Measurements from ENCODE around the gene CCKAR. TPM values are rescaled to one million over a fixed set of nuclear protein-coding genes. Genes with fewer than 3 reads are reported as not detected.

CCKAR gene
- total RNA-seq, 2 donors from 2014 or later, result not detected

DNA sequence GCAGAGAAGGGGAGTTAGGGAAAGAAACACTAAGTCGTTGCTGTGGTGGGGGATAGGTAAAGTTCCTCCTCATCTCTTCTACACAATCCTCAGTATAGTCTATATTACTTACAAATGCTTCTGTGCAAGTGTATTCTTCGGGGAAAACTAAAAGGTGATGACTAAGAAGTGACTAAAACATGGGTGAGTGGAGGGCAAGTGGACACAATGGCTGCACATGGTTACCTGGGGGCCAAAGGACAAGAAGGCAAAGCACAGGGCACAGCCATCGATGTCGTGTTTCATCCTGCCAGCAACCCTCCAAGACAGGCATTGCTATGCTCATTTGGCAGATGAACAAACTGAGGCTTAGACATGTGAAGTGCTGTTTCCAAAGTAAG, 35.5 kb upstream of the CCKAR start:
- DNase-seq, result no peak
- Histone ChIP-seq H3K9me3 (no peaks in the 10 kb centered on the region), H3K36me3 (no peaks in the 10 kb centered on the region), H3K4me3 (no peak overlapping the region), H3K27ac (no peak overlapping the region), H3K27me3 (no peaks in the 10 kb centered on the region), H3K4me1 (no peaks in the 10 kb centered on the region), H3K9ac (ENCODE audit: low read depth in 2 of 2, low read length in 2 of 2) (no peak overlapping the region)
- intact Hi-C loops (cut with DNase I), result no loop called here
- TF ChIP-seq, protein P1, sequence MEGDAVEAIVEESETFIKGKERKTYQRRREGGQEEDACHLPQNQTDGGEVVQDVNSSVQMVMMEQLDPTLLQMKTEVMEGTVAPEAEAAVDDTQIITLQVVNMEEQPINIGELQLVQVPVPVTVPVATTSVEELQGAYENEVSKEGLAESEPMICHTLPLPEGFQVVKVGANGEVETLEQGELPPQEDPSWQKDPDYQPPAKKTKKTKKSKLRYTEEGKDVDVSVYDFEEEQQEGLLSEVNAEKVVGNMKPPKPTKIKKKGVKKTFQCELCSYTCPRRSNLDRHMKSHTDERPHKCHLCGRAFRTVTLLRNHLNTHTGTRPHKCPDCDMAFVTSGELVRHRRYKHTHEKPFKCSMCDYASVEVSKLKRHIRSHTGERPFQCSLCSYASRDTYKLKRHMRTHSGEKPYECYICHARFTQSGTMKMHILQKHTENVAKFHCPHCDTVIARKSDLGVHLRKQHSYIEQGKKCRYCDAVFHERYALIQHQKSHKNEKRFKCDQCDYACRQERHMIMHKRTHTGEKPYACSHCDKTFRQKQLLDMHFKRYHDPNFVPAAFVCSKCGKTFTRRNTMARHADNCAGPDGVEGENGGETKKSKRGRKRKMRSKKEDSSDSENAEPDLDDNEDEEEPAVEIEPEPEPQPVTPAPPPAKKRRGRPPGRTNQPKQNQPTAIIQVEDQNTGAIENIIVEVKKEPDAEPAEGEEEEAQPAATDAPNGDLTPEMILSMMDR (IDR thresholded peaks at IDR 0.05), result no peak

- H3K9me3 ChIP-seq, result no peaks in the 10 kb centered on the region
- H3K4me1 ChIP-seq, result no peaks in the 10 kb centered on the region
- H3K4me3 ChIP-seq, result no peak overlapping the region
- TF ChIP-seq, protein P1 (IDR thresholded peaks at IDR 0.05), result no peak
- intact Hi-C loops (cut with DNase I), result no loop called here
- H3K36me3 ChIP-seq, result no peaks in the 10 kb centered on the region
- no peaks in the 10 kb centered on the region for H3K27me3 ChIP-seq
- DNase-seq, result no peak
- no peak overlapping the region for H3K9ac ChIP-seq (ENCODE audit: low read depth in 2 of 2, low read length in 2 of 2)
- no peak overlapping the region for H3K27ac ChIP-seq
Measured at GRCh38 chr4:26525136-26525770, 35.0 kb upstream of the CCKAR start.

GRCh38 chr4:26524011-26524410, 33.7 kb upstream of the CCKAR start:
- H3K4me3 ChIP-seq, result no peak overlapping the region
- H3K9me3 ChIP-seq, result no peaks in the 10 kb centered on the region
- no peaks in the 10 kb centered on the region for H3K36me3 ChIP-seq

GRCh38 chr4:26522478-26522877, 32.2 kb upstream of the CCKAR start:
- Histone ChIP-seq H3K4me3 (no peak overlapping the region), H3K9ac (ENCODE audit: low read depth in 2 of 2, low read length in 2 of 2) (no peak overlapping the region), H3K27me3 (no peaks in the 10 kb centered on the region), H3K4me1 (no peaks in the 10 kb centered on the region), H3K27ac (no peak overlapping the region), H3K9me3 (no peaks in the 10 kb centered on the region), H3K36me3 (no peaks in the 10 kb centered on the region)
- intact Hi-C loops (cut with DNase I), result no loop called here
- TF ChIP-seq, protein P1 (IDR thresholded peaks at IDR 0.05), result no peak
- no peak for DNase-seq

More at GRCh38 chr4:26524011-26524410, 33.7 kb upstream of the CCKAR start:
- intact Hi-C loops (cut with DNase I), result no loop called here
- TF ChIP-seq, protein P1 (IDR thresholded peaks at IDR 0.05), result no peak
- H3K9ac ChIP-seq (ENCODE audit: low read depth in 2 of 2, low read length in 2 of 2), result no peak overlapping the region
- no peaks in the 10 kb centered on the region for H3K4me1 ChIP-seq
- no peak overlapping the region for H3K27ac ChIP-seq
- H3K27me3 ChIP-seq, result no peaks in the 10 kb centered on the region
- no peak for DNase-seq

DNA sequence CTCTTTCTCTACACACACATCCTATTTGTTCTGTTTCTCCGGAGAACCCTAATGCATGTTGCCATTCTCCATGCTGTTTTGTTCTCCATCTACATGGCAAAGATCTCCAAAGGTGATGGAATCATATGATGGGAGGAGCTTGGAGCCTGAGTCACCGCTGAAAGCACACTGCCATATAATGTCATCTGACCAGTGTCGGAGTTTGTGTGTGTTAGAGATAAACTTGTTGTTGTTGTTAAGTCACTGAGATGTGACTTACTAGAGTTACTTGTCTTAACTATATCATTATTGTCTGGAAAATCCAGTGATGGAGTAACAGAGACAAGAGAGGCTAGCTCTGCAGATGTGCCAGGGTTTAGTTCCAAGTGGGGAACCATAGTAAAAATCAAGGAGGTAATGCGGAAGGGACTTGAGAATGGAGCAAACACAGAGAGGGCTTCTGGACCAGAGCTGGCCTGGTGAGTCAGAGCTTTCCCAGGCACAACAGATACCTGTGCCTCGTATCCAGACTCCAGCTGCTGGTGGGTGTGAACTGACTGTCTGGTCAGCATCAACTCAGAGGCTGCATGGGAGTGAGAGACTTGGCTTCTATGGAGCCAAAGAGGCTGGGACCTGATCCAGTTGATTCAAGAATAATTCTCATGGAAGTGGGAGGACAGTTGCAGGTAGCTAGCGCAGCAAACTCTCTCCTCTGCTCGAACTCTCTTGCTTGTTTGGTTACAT, 30.6 kb upstream of the CCKAR start:
- TF ChIP-seq, protein P1 (IDR thresholded peaks at IDR 0.05), result no peak
- intact Hi-C loops (cut with DNase I), result no loop called here
- Histone ChIP-seq H3K9ac (ENCODE audit: low read depth in 2 of 2, low read length in 2 of 2) (no peak overlapping the region), H3K9me3 (no peaks in the 10 kb centered on the region), H3K4me3 (no peak overlapping the region), H3K27ac (no peak overlapping the region), H3K36me3 (no peaks in the 10 kb centered on the region), H3K4me1 (no peaks in the 10 kb centered on the region), H3K27me3 (no peaks in the 10 kb centered on the region)
- no peak for DNase-seq
